SIG-M5 (cell line): ENCODE data around the gene TRPM1.

ENCODE experiments used
- DNase-seq: peaks from one replicate; lab custom pipeline; 2025; lab: John Stamatoyannopoulos, UW

The TRPM1 gene

DNA sequence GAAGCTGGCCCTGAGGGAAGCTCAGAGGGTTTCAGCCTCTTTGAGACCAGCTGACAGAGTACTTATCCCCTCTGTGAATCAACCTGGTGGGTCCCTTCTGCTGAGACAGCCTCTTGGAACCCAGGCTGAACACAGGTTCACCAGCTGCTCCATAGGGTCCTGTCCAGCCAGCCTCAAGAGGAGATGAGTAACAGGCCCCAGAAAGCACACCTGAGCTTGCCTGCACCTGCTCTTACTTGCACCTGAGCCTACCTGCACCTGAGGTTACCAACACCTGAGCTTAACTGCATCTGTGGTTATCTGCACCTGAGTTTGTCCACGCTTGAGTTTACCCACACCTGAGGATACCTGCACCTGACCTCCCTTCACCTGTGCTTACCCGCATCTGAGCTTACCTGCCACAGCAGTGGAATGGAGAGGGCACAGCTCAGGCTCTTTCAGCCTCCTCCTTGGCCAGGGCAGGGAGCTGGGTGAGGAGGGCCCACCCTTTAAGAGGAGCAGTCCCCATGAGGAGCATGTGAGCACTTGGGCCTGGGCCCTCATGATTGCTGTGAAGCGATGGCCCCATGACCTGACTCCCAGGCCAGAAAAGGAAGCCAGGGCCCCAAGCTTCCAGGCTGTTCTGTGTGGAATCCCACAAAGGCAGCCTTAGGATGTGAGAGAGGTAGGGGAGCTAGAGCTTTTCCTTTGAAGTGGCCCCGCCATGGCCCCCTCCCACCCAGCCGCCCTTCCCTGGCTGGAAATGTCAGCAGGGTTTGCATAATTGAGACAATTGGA, at the start of gene TRPM1:
TSS of gene TRPM1 (minus strand) at position 464 of the 777 bp plus-strand sequence. CDS start 20,370 bp downstream, outside the sequence.
- no peak for DNase-seq

DNA sequence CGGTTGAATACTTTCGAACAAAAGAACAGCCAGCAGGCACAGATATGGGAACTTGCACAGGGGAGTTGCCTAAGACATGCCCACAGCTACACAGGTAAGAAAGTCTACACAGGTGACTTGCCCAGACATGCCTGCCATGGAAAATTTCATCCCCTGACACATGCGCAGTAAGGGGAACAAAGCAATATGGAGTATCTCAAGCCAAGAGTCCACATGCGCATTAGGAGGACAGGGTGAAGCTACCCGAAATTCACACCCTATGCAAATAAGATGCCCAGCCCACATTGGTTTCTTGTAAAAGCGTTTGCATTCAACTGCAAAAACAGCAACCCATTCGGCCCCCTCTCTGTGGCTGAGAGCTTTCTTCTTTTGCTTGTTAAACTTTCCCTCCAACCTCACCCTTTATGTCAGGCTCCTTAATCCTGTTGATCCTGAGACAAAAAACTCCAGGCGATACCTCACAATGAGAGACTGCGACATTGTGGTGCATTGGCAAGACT, 49.3 kb upstream of the TRPM1 start:
- no peak for DNase-seq

DNA sequence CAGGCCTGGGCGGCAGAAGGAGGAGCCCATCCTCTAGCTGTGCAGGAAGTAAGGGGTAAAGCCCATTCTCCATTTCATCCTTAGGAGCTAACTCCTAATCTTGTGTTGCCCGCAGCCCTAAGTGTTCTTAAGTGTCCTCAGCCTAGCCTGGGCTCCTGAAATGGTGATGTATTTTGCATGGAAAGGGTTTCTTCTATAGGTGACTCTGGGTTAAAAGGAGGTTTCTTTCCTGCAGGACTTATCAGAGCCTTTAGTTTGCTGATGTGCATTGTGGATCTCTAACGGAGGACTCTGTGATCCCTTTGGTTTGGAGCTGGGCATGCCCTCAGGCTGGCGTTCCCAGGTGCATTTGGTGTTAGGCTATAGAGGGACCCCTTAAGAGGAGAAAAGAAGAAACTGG, 48.5 kb upstream of the TRPM1 start:
- DNase-seq, result no peak

DNA sequence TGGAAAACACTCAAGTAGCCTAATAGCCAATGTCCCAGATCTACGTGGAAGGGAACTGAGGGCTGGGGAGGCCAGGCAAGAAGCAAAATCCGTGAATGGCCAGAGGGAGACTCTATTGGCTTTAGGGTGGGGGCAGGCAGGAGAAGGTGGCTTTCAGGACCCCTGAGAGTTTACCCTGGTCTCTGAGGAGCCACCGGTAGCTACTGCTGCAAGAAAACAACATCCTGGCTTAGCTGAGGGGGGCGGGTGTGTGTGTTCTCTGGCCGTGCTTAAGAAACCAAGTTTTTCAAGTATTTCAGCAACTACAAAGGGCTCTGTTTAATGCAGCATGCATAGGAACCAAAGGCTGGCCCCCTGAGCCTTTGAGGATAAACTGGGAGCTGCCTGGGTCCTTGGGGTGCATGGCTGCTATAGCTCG, 47.6 kb upstream of the TRPM1 start:
- DNase-seq, result no peak

DNA sequence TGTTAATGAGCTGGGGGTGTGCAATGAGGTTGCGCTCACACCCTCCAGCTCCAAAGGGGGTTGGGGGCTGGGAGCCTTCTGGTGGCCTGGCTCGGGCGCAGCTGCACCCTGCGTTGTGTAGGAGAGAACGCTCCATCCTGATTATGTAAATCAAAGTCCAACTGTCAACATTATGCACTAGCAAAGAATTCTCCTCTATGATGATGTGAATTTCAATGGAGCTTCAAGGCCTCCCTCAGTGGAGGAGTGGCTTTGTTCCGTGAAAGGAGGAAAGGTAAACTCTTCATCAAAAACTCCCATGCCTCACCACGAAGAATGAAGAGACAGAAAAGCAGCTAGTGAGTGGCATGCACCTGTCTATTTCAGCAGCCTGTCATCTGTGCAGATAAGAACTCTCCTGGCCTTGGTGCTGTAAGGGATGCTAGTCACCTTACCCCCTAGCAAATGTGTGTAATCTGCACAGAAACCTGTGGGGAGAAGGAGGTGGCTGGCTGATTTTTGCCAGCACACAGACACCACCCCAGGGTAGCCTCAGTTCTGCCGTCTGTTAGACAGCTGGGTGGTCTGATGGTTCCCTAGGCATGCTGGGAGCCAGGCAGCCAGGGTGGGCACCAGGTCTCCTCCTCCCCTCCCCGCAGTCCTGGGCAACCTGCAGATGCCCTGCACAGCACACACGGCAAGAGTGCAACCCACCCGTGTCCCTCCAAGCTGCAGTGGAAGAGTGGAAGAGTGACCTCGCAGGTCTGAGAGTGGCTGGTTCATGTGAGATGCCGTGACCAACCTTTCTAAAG, 47.0 kb upstream of the TRPM1 start:
- no peak for DNase-seq

DNA sequence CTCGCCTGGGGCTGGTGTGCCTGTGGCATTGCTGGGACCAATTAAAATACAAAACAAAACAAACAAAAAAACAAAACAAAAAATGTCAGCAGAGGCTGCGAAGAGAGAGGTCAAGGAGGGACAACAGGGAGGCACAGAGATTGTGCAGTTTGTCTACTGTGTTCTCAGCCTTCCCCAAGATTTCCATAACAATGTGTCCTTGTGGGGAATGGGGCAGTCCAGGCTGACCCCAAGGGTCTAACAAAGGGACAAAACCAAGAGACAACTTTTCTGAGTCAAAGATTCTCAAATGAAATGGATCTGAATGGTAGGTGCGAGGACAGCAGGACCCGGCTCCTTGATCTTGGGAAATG, 46.4 kb upstream of the TRPM1 start:
- no peak for DNase-seq

DNA sequence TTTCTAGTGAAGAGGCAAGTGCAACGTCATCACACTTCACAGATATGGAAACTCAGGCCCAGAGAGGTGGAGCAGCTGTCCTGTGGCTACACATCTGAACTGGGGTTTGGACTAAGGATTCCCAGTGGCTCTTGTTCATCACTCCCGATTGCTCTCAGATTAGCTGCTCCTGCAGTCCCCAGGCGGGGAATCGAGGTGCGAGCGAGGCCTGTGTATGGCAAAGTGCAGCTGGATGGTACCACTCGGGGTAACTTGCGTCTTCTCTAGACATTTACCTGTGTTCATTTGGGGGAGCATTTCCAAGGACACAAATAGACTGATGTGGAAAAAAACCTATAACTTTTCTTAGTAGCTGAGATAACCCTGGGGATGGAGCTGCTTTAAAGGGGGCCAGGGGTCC, 45.9 kb upstream of the TRPM1 start:
- DNase-seq, result no peak

DNA sequence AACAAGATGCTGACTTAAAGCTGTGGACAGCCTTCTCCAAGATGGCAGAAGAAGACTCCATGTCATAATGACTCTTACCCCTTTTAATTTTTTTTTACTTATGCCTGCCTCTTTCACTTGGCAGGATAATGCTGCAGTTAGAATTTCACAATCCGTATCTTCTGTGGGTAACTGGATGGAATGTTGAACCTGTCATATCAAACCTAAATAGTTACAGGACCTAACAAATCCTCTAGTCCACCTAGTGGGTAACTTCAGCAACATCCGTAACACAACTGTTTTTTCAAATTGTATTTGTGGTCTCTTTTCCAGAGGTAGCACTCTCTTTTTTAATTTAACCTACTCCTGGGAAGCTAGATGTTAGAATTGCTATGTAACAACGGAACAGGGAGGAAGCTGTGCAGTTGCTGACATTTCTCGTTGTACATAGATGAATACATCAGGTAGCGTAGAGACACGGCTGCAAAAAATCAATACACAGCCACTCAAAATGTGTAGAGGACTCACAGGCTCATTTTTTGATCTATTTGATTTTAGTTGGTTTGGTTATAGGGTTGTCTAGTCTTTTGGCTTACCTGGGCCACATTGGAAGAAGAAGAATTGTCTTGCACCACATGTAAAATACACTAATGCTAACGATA, 43.9 kb upstream of the TRPM1 start:
- DNase-seq, result no peak

DNA sequence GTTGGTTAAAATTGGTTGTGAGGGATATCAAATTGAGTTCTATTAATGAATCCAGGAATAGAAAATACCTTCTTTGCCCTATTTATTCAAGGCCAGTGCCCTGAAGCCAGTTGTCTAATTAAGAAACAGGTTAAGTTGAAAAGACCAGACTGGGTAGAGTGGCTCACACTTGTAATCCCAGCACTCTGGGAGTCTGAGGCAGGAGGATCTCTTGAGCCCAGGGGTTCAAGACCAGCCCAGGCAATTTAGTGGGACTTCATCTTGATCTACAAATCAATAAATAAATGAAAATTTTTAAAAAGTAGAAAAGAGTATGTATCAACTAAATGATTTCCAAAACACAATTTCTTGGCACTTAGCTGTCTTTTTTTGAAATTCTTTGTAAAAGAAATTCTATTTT, 40.3 kb upstream of the TRPM1 start:
- DNase-seq, result no peak

DNA sequence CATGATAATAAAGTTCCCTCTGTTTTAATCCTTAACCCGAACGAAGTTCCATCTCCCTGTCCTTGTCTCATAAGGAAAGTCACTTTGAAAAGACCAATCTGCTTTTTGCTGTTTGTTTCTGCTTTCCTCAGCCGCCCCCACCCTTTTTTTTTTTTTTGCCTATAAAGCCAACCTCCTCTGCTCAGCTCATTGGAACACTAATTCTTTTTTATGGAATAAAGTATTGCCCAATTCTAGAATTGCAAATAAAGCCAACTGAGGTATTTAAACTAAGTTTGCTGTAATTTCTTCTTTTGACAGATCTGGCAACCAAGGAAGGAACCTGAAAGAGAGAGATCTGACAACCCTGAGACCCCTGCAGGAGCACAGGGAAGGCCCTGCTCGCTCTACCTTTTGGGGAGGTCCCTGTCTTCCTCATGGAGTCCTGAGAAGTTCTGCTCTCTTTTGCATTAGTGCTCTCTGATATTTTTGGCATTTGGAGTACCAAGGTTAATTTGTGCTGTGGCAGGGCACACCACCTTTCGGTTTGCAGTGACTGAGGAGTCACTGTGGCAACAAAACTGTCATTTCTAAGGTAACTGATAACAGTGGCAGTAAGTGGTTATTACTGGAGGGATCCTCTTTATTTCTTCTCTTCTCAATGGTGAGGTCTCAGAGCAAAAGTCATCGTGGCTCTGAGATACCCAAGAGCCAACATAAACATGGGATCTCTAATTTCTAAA, 35.2 kb upstream of the TRPM1 start:
- DNase-seq, result no peak

DNA sequence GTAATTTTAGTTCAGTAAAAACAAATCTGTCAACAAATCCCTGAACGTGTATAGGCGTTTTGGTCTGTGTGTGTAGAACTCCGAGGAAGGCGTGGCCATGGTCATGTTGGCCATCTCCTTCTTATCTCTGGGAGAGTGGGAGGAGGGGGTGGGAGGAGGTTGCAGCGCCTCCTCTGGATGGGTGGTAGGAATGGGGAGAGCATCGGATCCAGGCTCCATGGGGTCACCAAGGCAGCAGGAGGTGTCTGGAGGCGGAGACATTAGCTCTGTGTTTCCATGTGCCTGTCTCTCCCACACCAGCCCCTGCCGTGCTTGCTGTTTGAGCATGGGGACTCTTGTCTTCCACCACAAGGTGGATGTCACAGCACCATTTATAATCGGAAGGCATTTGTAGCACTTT, 34.5 kb upstream of the TRPM1 start:
- DNase-seq, result no peak

DNA sequence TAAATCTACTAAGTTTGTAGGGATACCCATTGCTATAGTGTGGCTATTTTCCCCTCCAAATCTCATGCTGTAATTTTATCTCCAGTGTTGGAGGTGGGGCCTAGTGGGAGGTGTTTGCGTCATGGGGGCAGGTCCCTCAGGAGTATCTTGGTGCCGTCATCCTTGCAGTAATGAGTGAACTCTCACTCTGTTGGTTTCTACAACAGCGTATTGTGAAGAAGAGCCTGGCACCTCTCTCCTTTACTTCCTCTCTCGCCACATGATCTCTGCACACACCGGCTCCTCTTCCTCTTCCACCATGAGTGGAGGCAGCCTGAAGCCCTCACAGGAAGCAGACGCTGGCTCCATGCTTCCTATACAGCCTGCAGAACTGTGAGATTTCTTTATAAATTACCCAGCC, 34.0 kb upstream of the TRPM1 start:
- DNase-seq, result no peak

DNA sequence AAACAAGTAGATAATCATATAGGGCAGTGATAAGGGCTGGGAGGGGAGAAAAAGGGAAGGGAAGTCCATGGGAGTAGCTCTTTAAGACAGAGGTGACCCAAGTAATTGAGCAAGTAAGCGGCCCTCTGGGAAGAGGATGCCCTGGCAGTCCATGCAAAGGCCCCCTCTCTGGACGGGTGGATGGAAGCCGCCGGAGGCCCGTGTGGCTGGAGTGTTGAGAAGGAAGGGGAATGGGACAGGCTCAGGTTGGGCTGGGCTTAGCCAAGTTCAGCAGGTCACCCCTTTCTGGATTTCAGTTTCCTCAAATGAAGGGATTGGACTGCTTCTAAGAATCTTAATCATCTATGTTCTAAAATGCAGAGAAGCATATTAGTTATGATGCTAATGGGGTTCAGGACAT, 32.4 kb upstream of the TRPM1 start:
- no peak for DNase-seq

DNA sequence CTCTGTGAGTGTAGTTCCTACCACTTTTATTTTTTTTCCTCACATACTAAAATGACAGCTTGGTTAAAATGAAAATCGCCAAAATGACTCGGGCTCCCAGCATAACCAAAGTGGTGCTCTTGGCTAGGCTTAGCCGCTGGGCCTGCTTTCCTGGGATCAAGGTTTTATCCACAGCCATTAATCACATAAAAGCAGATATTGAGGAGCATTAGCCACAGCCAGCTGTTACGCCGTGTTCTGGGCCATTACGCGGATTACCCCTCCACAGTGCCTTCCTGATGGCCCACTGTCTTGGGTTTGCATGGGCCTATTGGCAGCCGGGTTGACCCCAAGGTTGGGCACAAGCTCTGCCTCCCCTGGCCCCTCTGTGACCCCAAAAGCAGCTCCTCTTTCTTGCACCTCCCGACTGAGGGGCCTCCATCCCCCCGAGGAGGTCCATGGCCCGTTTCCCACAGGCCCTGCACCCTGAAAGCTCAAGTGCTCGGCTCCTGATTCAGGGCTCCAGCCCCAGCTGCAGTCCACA, 30.4 kb upstream of the TRPM1 start:
- DNase-seq, result no peak

DNA sequence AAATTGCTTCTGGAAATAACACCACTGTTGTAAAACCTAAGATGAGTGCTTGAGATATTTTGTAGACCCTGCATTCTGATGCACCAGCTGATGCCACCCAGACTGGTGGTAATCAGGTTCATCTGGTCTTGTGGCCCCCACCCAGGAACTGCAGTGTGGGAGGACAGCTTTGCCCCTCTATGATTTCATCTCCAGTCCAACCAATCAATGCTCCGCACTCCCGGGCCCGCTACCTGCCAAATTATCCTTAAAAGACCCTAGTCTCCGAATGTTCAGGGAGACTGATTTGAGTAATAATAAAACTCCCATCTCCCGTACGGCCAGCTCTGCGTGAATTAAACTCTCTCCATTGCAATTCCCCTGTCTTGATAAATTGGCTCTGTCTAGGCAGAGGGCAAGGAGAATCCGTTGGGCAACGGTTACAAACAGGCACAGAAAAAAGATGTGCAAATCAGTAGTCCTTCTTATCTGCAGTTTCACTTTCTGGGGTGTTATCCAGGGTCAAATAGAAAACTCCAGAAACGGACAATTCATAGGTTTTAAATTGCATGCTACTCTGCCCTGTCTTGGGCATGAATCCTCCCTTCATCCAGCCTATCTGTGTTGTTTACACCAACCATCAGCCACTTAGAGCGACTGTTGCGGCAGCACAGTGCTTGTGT, 29.2 kb upstream of the TRPM1 start:
- DNase-seq, result no peak

DNA sequence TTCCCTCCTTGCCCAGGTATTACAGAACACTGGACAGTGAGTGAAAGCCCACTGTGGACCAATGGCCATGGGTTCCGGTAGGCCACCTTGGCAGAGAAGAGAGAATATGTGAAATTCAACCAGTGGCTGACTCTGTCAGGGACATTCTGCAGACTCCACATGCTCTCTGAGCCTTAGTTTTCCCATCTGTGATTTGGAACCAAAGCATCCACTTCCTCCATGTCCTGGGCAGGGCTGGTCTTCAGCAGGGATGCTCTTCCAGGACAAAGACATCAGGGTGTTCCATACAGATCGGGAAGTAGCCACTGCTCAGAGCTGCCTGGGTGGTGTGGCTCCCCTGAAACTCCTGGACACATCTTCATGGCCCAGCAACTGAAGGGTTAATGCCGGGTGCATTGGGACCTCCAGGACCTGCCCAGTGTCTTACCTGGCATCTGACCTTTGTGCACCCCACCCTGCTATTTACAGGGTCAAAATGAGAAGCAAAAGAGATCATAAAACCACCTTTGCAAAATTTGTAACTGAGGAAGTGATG, 28.3 kb upstream of the TRPM1 start:
- DNase-seq, result no peak

DNA sequence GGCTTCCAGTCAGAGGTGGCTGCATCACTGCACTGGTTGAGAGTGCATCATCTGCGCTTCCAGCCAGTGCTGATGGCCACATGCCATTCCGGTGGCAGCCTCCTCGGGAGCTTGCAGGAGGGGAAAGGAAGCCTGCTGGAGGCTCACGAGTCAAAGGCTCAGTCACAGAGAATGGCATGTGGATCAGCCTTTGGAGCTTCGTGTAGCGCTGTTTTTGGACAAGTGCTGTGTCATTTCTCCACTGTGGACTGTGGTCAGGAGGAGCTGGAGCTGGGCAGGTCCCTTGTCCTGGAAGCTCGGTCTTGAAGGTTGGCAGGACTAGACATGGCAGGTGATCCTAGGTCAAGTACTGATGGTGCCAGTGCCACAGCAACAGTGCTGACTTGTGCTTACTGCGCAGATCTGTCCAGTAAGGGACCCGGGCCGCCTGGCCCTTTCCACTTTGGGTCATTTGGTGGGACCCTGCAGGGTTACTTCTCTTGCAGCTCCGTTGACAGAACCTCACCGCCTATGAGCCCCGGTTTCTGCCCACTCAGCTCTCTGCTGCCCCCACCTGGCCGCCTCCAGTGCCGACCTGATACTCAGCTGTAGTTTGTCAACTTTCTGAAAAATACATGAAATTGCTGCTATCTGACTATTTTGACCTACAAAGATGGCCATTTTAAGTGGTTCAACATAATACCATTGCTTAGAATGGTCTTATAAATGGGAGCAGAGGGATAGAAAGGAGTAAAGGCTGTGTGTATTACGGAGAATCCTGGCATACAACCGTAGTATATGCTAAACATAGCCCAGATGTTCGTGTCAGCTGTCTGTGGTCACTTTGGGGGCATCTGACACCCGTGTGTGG, 27.6 kb upstream of the TRPM1 start:
- DNase-seq, result no peak

DNA sequence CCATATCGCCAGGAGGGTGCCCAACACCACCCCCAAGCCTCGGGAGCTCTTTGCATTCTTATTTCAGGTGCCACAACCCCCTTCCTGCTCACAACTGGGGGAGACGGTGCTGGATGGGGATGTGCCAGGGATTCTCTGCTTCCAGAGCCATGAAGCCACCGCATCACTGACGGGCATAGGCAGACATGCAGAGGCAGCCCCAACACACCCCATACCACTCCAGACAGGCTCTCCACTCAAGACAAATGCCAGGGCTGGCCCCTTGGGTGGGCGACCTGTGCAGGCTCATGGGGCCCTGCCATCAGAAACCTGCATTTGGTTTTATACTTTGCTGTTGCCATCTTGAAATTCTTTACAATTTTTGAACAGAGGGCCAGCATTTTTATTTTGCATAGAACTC, 27.0 kb upstream of the TRPM1 start:
- DNase-seq, result no peak

DNA sequence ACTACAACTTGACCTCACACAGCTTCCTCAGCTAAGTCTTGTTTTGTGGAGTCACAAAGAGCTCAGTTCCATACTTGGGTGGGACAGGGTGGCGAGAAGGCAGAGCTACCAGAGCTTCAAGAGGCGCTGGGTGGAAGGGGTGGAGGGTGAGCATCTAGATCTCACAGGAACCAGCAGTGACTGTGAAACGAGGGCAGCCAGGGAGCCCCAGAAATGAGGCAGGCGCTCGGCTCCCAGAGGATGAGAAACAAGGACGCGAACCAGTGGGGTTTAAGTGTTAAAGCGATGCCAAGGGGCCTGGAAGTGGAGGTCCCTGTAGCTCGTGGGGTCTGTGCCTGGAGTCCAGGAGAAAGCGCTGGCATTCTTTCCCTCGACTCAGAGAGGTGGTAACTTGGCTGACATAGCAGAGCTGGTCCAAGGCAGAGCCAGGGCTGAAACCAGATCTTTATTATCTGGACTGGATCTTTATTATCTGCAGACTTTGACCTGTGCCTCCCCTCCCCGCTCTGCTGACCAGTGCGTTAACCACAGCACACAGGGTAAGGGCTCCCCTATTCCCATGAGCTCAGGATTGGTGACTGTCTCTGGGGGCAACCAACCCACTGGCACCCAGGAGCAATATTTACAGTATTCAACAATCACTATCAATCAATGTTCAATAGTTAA, 26.2 kb upstream of the TRPM1 start:
- no peak for DNase-seq

DNA sequence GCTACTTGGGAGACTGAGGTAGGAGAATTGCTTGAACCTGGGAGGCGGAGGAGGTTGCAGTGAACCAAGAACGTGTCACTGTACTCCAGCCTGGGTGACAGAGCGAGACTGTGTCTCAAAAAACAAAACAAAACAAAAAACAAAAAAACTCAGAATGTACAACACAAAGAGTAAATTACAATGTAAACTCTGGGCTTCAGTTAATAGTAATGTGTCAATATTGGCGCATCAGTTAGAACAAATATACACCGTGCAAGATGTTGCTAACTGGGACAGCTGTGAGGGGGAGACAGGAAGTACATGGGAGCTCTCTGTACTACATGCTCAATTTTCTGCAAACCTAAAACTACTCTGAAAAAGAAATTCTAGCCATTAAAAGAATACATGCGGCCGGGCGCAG, 23.5 kb upstream of the TRPM1 start:
- no peak for DNase-seq
